GM10266 (cell line): ENCODE measurements around the gene HS6ST3.

ENCODE experiments used
- DNase-seq: peaks from one replicate; pipeline ENCODE4 v3.0.0; 2012; ENCODE audit errors: extremely low spot score
- CTCF ChIP-seq: IDR thresholded peaks from 2 replicates; pipeline ENCODE4 v1.5.1; 2012; ENCODE audit warnings: mild to moderate bottlenecking, low read depth; ENCODE audit not compliant: control insufficient read depth, insufficient read depth; ENCODE audit errors: missing control alignments

HS6ST3 gene

GRCh38 chr13:96728463-96728862 is 638.6 kb downstream of the HS6ST3 start:
- DNase-seq, result no peak
- no peak for TF ChIP-seq CTCF

DNA sequence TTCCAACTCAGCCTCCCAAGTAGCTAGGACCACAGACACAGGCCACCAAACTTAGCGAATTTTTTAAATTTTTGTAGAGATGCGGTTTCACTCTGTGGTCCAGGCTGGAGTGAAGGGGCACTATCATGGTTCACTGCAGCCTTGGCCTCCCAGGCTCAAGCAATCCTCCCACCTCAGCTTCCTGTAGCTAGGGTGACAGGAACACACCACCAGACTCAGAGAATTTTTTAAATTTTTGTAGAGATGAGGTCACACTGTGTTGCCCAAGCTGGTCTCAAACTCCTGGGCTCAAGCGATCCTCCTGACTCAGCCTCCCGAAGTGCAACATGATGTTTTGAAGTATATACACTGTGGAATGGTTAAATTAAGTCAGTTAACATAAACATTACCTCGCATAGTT is 640.8 kb downstream of the HS6ST3 start:
- no peak for TF ChIP-seq CTCF
- no peak for DNase-seq

DNA sequence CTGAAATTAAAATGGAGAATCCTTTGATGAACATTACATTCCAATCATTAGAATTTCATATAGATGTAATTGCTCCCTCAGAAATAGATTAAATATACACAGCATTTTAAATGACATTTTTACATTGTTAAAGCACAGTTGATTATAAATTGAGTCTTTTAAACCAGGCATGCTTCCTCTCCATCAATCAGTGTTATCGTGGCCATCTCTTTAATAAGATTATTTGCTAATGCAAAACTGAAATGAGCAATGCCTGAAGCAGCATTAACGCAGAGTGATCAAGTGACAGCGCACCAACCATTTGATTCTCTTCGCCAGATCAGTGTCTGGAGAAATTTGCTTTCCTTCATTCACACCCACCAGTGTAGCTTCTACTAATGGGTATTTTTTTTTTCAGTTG is 644.6 kb downstream of the HS6ST3 start:
- no peak for DNase-seq
- TF ChIP-seq CTCF, result no peak

DNA sequence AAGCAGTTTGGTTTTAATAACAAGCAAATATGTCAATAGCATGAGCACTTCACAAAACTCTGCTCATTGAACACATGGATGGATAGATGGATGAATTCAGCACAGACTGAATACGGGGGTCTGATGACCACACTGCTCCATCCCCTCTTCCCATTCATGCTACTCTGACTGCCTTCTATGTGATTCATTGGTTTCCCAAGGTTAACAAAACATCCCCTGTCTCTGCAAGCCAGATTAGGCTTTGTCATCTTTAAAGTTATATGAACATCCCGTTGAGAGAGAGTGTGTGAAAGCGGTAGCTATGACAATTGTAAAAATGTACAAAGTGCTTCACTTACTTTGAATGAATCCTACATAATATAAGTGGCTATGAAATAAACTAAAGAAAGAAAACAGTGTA is 651.9 kb downstream of the HS6ST3 start:
- TF ChIP-seq CTCF, result no peak
- DNase-seq, result no peak

- no peak for DNase-seq
- TF ChIP-seq CTCF, result no peak
These were observed 653.6 kb downstream of the HS6ST3 start for GRCh38 chr13:96743296-96744089.

DNA sequence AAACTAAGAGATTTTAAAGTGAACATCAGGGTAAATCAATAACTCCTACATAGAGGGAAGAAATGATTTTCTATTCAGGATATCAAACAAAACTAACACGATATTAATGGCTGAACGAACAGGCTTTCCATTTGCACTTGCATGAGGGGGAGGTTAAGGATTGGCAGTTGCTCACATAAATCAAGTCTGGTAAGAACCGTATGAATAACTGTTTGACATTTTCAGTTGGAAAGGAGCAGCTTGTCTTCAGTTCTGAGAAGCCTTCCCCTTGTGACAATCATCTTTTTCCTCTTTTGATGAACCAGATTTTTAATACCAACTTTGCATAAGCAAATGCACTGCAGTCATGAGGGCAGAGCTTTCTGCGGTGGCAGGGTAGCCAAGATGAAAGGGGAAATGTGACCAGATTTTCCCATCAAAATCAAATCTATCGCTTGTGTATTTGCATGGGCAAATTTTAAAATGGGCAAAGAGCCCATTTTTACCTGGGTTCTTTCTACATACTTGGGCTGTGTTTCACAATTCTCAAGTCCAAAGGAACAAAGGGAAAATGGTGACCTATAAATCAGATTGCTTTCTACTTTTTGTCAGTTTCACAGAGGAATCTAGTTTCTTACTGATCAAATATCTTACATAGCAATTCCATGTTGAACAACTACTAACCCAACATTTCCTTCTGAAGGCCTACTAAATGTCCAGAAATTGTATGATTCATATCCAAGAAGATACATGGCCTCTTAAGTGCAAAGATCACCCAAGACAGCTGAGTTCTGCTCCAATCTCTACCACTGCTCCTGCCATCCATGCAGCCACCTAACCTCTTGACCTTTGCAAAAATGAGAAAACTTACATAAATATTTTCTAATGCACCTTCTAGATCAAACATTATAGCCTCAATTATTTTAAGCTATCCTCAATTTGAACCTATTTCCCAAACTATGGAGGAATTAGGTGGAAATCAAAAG is 654.7 kb downstream of the HS6ST3 start:
- no peak for TF ChIP-seq CTCF
- no peak for DNase-seq
